Measurements from ENCODE around the gene RUBCNL.
"Not testable (repeated sequence)": the region's sequence is repeated elsewhere in the genome, so short reads cannot be mapped to it uniquely, and the experiment has no call there.

RUBCNL gene

GRCh38 chr13:46387064-46387851 lies at the start of gene RUBCNL:
TSS of gene RUBCNL (minus strand) at chr13:46387252. CDS start at chr13:46372475, 14,777 bp downstream.
- no peak for FAIRE-seq

GRCh38 chr13:46429558-46429957 lies 42.5 kb upstream of the RUBCNL start:
- not testable (repeated sequence) for FAIRE-seq

DNA sequence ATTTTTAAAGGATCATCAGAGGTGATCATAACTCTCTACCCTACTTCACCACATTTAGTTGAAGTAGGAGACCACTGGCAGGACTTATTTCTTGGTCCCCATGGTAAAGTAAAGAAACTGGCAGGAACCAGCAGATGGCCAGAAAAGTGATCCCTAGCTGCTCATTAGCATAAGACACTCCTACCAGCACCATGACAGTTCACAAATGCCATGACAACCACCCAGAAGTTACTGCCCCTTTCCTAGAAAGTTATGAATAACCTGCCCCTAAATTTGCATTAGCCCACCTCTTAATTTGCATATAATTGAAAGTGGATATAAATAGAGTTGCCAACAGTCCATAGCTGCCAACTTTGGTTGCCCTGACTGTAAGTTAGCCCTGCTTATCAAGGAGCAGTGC lies 18.4 kb upstream of the RUBCNL start:
- FAIRE-seq, result no peak

DNA sequence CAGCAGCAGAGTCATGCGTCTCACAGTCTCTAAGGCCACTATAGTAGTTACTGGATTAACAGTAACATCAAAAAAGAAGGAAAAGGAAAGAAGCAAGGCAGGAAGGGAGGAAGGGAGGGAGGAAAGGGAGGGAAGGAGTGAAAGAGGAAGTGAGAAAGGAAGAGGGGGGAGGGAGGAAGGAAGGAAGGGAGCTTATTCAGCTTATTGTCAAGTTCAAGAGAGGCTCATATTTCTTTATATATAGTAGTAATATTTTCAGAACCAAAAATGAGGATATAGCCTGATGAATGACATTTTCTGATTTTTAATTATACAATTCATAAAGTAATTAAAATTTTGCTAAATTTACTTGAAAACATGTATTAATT lies 17.7 kb upstream of the RUBCNL start:
- FAIRE-seq, result no peak

- FAIRE-seq, result no peak
These were observed 17.0 kb upstream of the RUBCNL start for GRCh38 chr13:46403851-46404732.

- no peak for FAIRE-seq
These were observed 15.1 kb upstream of the RUBCNL start for GRCh38 chr13:46402178-46402577.

- no peak for FAIRE-seq
These were observed 14.4 kb upstream of the RUBCNL start for GRCh38 chr13:46401432-46401831.

DNA sequence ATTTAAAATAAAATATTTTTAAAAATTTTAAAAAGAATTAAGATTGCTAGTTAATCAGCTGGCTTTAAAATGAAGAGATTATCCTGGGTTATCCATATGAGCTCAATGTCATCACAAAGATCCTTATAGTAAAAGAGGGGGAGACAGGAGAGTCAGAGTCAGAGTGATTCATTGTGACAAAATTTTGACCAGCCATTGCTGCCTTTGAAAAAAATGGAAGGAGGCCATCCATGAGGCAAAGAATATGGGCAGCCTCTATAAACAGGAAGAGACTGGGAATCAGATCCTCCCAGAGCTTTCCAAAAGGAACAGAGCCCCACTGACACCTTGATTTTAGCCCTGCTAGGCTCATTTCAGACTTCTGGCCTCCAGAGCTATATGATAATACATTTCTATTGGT lies 9.3 kb upstream of the RUBCNL start:
- FAIRE-seq, result no peak

GRCh38 chr13:46392967-46393366 lies 5.9 kb upstream of the RUBCNL start:
- FAIRE-seq, result no peak

GRCh38 chr13:46389457-46390451 lies 2.7 kb upstream of the RUBCNL start:
- FAIRE-seq, result no peak

DNA sequence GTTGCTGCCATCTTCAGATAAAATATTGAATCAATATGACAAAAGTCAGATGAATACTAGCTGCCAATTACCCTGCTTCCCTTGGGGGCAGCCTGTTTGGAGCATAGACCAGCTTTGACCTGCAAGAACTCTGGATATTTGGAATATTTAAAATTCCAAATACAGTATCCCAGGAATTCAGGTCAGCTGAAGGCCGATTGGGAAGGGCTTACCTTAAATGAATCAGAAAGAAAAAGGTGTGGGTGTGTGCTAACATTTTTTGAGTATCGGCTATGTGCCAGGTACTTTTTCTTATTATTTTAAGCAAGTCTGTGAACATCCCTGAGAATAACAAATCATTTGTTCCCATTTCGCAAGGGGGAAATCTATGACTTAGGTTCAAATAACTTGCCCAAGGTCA lies 1.8 kb upstream of the RUBCNL start:
- no peak for FAIRE-seq

DNA sequence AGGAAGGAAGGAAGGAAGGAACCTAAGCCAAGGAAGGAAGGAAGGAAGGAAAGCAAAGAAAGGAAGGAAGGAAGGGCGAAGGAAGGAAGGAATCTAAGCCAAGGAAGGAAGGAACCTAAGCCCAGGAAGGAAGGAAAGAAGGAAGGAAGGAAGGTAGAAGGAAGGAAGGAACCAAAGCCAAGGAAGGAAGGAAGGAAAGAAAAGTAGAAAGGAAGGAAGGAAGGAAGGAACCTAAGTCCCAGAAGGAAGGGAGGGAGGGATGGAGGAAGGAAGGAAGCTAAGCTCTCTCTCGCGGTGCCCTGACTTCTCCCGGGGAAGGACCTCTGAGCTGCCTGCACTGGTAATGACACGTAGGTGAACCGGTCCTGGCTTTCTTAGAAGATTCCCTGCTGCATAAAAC lies 1.3 kb upstream of the RUBCNL start:
- no peak for FAIRE-seq

DNA sequence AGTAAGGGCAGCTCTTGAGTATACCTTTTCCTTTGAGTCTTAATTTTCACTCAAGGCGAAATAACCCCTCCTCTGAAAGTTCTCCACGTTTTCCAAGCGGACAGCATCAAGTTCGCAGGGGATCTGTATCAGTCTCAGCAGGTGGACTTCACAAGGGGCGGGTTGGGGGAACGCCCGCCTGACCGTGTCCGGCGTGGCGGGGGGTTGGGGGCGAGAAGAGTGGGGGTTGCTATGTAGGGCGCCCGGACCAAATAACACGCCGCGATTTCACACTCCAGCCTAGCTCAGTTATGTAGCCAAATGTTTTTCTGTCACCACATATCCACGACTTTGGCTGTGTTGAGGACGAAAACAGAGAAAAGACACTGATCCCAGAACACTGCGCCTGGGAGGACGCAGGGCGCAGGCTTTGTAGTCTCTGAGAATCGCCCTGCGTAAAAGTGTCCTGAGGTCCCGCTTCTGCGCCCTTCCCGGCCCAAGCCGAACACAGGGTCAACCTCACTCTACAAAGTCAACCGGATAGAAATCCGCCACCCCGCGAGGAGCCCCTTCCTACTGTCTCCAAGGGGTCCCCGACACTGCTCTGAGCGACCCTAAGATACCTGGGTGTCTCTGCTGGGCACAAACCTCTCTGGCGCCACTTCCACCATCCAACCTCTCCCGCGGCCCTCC lies 524 bp downstream of the RUBCNL start:
- FAIRE-seq, result no peak

DNA sequence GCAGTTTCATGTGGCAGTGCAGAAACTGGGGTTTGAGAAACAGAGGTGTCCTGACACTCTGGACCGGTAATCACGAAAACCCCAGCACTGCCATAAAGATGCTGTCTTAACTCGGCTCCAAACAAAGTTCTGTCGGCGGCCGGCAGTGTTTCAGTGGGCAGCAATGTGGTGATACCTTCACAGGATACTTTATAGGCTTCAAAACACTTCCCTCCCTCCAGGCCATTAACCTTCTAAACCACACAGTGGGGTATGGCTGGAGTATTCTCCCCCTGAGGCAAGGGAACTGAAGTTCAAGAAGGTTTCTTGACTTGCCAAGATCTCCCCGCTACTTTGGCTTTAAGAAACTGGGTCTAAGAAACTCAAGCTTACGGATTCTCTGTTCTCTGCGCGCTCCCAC lies 1.1 kb downstream of the RUBCNL start:
- no peak for FAIRE-seq

GRCh38 chr13:46383383-46383782 lies 3.7 kb downstream of the RUBCNL start:
- no peak for FAIRE-seq

DNA sequence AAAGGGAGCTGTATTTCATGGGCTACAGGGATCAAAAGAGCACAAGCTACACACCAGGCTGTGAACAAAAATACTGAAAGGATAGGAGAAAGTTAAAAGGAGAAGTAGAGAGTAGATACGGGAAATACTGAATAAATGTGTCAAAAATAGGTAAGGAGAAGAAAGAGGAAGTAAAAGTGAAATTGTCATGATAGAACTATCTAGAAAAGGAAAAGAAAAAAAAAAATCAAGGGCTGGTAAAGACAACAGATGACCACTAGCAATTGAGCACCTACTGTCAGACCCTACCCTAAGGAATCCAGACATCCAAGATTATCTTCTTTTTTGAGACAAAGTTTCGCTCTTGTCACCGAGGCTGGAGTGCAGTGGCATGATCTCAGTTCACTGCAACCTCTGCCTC lies 4.8 kb downstream of the RUBCNL start:
- no peak for FAIRE-seq

GRCh38 chr13:46380242-46380641 lies 6.8 kb downstream of the RUBCNL start:
- FAIRE-seq, result no peak

GRCh38 chr13:46379611-46380010 lies 7.4 kb downstream of the RUBCNL start:
- no peak for FAIRE-seq

GRCh38 chr13:46378411-46378810 lies 8.6 kb downstream of the RUBCNL start:
- no peak for FAIRE-seq

DNA sequence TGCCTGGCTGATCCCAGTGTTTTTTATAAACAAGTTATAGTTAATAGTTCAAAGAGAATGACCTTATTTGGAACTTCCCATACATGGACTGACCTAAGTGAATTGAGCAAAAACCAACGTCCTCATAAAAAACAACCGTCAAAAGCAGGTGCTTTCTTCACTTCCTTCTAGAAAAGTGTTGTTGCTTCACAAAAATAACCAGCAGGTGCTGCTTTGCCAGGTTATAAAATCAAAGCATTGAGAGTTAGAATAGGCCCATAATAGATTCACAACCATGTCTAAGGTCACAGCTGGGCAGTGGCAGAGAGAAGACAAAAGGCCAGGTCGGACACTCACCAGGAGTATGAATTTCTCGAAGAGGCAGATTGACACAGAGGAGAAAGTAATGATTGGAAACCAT lies 9.5 kb downstream of the RUBCNL start:
- FAIRE-seq, result no peak

GRCh38 chr13:46374710-46375109 lies 12.3 kb downstream of the RUBCNL start:
- no peak for FAIRE-seq

DNA sequence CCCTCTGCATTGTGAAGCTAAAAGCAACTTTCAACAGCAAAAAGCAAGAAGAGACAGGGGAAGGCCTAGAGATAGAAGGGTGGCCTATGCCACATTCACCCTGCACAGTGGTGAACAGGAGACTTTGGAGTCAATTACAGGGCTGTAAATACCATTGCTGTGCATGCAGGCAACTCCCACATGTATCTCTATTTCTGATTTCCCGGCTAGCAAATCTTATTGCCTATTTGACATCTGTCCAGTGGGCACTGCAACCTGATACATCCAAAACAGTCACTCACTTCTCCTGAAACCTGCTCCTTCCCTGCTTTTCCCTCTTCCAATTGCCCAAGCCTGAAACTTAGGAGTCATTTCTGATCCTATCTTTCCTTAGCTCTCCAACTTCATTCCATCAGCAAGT lies 13.4 kb downstream of the RUBCNL start:
- FAIRE-seq, result no peak

All from islet of Langerhans (tissue), 1 donor.